ENCODE data around the gene EPHA2. TPM values are rescaled to one million over a fixed set of nuclear protein-coding genes. Genes with fewer than 3 reads are reported as not detected.

EPHA2 gene
- total and polyA plus RNA-seq, 2 experiments from 2014 or later = 7.5 to 51.2 TPM

- H3K79me2 ChIP-seq (replicated peaks; ENCODE audit: insufficient read depth) = no peaks in the 10 kb centered on the region
- no peaks in the 10 kb centered on the region for H3K9me3 Mint-ChIP-seq
- H3K4me3 ChIP-seq = no peak overlapping the region
- TF ChIP-seq JUNB (IDR thresholded peaks at IDR 0.05; ENCODE audit: unreplicated experiment) (no peak), ZNF331 (CRISPR knock-in tag; IDR thresholded peaks at IDR 0.05; ENCODE audit: low read depth) (no peak), CREB1 (CRISPR knock-in tag; IDR thresholded peaks at IDR 0.05; ENCODE audit: low read depth) (no peak), CTCF (conservative IDR thresholded peaks at IDR 0.05; ENCODE audit: low read depth in 2 of 2) (no peak), ETS1 (IDR thresholded peaks at IDR 0.05) (no peak), EZH2 (IDR thresholded peaks at IDR 0.05; ENCODE audit: low read depth, unreplicated experiment) (no peak), NANOG (IDR thresholded peaks at IDR 0.05; ENCODE audit: borderline replicate concordance) (no peak), ZNF114 (CRISPR knock-in tag; IDR thresholded peaks at IDR 0.05) (no peak), REST (IDR thresholded peaks at IDR 0.05; ENCODE audit: unreplicated experiment) (no peak), ZNF462 (CRISPR knock-in tag; IDR thresholded peaks at IDR 0.05) (no peak), POLR2AphosphoS5 (IDR thresholded peaks at IDR 0.05; ENCODE audit: low read depth) (no peak), STAT1 (IDR thresholded peaks at IDR 0.05; ENCODE audit: unreplicated experiment) (no peak)
- H3K27ac Mint-ChIP-seq = no peak overlapping the region
- H3K4me3 Mint-ChIP-seq = no peak overlapping the region
- H3K4me1 Mint-ChIP-seq = peaks cover 4% of the 10 kb centered on the region; the same call in 1 of the 3 replicates
- H3K27ac ChIP-seq (ENCODE audit: low read depth) = no peak overlapping the region
- no peaks in the 10 kb centered on the region for H3K4me1 ChIP-seq (ENCODE audit: insufficient read depth)
- H3K4me2 ChIP-seq = no peak overlapping the region
- peaks cover 5% of the 10 kb centered on the region for H3K27me3 Mint-ChIP-seq (ENCODE audit: insufficient read depth, low read depth, poor library complexity)
- no peaks in the 10 kb centered on the region for H3K36me3 Mint-ChIP-seq (ENCODE audit: low read depth)
- H3K36me3 ChIP-seq (ENCODE audit: insufficient read depth) = no peaks in the 10 kb centered on the region
- H2AFZ ChIP-seq = no peak overlapping the region
- H3K9me2 ChIP-seq (ENCODE audit: insufficient read depth) = no peaks in the 10 kb centered on the region
- DNase-seq (ENCODE audit: low spot score) (no peak), ATAC-seq (no peak)
- H4K20me1 ChIP-seq (replicated peaks; ENCODE audit: insufficient read depth) = no peaks in the 10 kb centered on the region
- no peaks in the 10 kb centered on the region for H3F3A ChIP-seq (replicated peaks; ENCODE audit: low read depth)
- no peaks in the 10 kb centered on the region for H3K27me3 ChIP-seq (ENCODE audit: insufficient read depth)
Observed at GRCh38 chr1:16085522-16085921, 70.3 kb downstream of the EPHA2 start.

Data from GM23338 (cell line).